AG10803 (cell line): ENCODE data around the gene HCCS.
A peak's percentile ranks its signal among the peaks of the same experiment; 100 is the strongest.

Experiments
- DNase-seq: peaks from one replicate; pipeline ENCODE4 v3.0.0; 2010; ENCODE audit warnings: low read depth
- H3K4me3 ChIP-seq: 2 replicates; pipeline ENCODE4 v1.5.1; 2011; ENCODE audit warnings: mild to moderate bottlenecking, low read length, control low read depth
- CTCF ChIP-seq: conservative IDR thresholded peaks from 2 replicates; pipeline ENCODE4 v1.5.1; 2011; ENCODE audit warnings: mild to moderate bottlenecking, low read length, control low read depth, inconsistent platforms

The HCCS gene

GRCh38 chrX:11111037-11111851, at the start of gene HCCS:
HCCS (plus strand) TSS chrX:11111332; CDS start chrX:11112061, 729 bp downstream.
- H3K4me3 ChIP-seq, result peak within 1 kb of the TSS; percentile 84
- TF ChIP-seq CTCF, result peak; percentile 13; the same call in 1 of the 2 replicates
- peak; percentile 83 for DNase-seq

- no peak for DNase-seq
- no peak overlapping the region for H3K4me3 ChIP-seq
- TF ChIP-seq CTCF, result no peak
These were observed 46.9 kb upstream of the HCCS start for GRCh38 chrX:11064276-11064675.

- peak; percentile 88 for DNase-seq
- no peak for TF ChIP-seq CTCF
These were observed 46.1 kb upstream of the HCCS start for GRCh38 chrX:11064851-11065600.

GRCh38 chrX:11066812-11067211, 44.3 kb upstream of the HCCS start:
- DNase-seq, result no peak
- TF ChIP-seq CTCF, result no peak
- no peak overlapping the region for H3K4me3 ChIP-seq

More at GRCh38 chrX:11064851-11065600, 46.1 kb upstream of the HCCS start:
- peak overlapping the region; percentile 22; the same call in 1 of the 2 replicates for H3K4me3 ChIP-seq

GRCh38 chrX:11073381-11073780, 37.8 kb upstream of the HCCS start:
- no peak for DNase-seq
- no peak for TF ChIP-seq CTCF
- H3K4me3 ChIP-seq, result no peak overlapping the region

- TF ChIP-seq CTCF, result no peak
- no peak for DNase-seq
- no peak overlapping the region for H3K4me3 ChIP-seq
These were observed 30.3 kb upstream of the HCCS start for GRCh38 chrX:11080741-11081305.
